Measurements from ENCODE around the gene ERMAP.

DNA sequence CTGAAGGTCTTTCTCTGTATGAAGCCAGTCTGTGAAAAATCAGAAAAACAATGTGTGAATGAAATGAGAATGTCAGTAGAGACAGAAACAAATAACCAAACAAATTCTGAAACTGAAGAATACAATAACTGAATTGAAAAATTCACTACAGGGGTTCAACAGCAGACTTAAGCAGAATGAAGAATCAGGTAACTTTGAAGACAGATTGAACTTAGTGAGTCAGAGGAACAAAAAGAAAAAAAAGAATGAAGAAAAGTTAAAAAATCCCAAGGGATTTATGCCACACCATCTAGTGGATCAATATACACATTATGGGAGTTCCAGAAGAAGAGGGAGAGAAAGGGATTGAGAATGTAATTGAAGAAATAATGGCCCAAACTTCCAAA is 44.1 kb downstream of the ERMAP start:
- TF ChIP-seq, protein P1, sequence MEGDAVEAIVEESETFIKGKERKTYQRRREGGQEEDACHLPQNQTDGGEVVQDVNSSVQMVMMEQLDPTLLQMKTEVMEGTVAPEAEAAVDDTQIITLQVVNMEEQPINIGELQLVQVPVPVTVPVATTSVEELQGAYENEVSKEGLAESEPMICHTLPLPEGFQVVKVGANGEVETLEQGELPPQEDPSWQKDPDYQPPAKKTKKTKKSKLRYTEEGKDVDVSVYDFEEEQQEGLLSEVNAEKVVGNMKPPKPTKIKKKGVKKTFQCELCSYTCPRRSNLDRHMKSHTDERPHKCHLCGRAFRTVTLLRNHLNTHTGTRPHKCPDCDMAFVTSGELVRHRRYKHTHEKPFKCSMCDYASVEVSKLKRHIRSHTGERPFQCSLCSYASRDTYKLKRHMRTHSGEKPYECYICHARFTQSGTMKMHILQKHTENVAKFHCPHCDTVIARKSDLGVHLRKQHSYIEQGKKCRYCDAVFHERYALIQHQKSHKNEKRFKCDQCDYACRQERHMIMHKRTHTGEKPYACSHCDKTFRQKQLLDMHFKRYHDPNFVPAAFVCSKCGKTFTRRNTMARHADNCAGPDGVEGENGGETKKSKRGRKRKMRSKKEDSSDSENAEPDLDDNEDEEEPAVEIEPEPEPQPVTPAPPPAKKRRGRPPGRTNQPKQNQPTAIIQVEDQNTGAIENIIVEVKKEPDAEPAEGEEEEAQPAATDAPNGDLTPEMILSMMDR (conservative IDR thresholded peaks at IDR 0.05): no peak; the same call in 1 of the 2 replicates
- no peak for TF ChIP-seq ZFX (IDR thresholded peaks at IDR 0.05)
